Neuronal stem cell (in vitro differentiated cells): ENCODE results near the gene ARHGEF7.

Experiments
- DNase-seq: peaks from one replicate; pipeline ENCODE4 v3.0.0-alpha.2; 2013; ENCODE audit warnings: low spot score
- H2AFZ ChIP-seq: one replicate; pipeline ENCODE4 v1.6.1; 2013; ENCODE audit warnings: mild to moderate bottlenecking, low read length, inconsistent platforms
- H2AK5ac ChIP-seq: 2 replicates; pipeline ENCODE4 v1.6.1; 2013; ENCODE audit warnings: low read depth, mild to moderate bottlenecking, inconsistent platforms, low read length, moderate library complexity, mixed read lengths
- H2BK120ac ChIP-seq: 2 replicates; pipeline ENCODE4 v1.6.1; 2013; ENCODE audit warnings: low read depth, mild to moderate bottlenecking, inconsistent platforms, low read length, moderate library complexity, mixed read lengths
- H2BK12ac ChIP-seq: one replicate; pipeline ENCODE4 v1.6.1; 2013; ENCODE audit warnings: low read length, inconsistent platforms
- H2BK15ac ChIP-seq: 2 replicates; pipeline ENCODE4 v1.6.1; 2013; ENCODE audit warnings: mild to moderate bottlenecking, low read length, inconsistent platforms, mixed read lengths
- H2BK5ac ChIP-seq: one replicate; pipeline ENCODE4 v1.6.1; 2013; ENCODE audit warnings: inconsistent platforms, mild to moderate bottlenecking, low read length, moderate library complexity
- H3K14ac ChIP-seq: one replicate; pipeline ENCODE4 v1.6.1; 2013; ENCODE audit warnings: low read length, inconsistent platforms
- H3K18ac ChIP-seq: 2 replicates; pipeline ENCODE4 v1.6.1; 2013; ENCODE audit warnings: low read length, inconsistent platforms
- H3K23ac ChIP-seq: 2 replicates; pipeline ENCODE4 v1.6.1; 2013; ENCODE audit warnings: low read depth, mild to moderate bottlenecking, mixed read lengths, low read length, inconsistent platforms; ENCODE audit not compliant: poor library complexity
- H3K27ac ChIP-seq: replicated peaks from 3 replicates; pipeline ENCODE4 v1.5.1; 2013; ENCODE audit warnings: low read length, inconsistent platforms
- H3K27me3 ChIP-seq, 3 experiments: 2 replicates each; pipeline ENCODE4 v1.6.1; 2013; ENCODE audit warnings: low read length in 3 of 3, mild to moderate bottlenecking in 2 of 3, inconsistent platforms in 1 of 3, low read depth in 1 of 3, mixed read lengths in 1 of 3, moderate library complexity in 1 of 3; ENCODE audit not compliant: control insufficient read depth in 3 of 3, insufficient read depth in 3 of 3
- H3K36me3 ChIP-seq, 2 donors: replicated peaks in 1 of 2; 2 replicates each; pipeline ENCODE4 v1.6.1; 2013; ENCODE audit warnings: low read length in 2 of 2; ENCODE audit not compliant: control insufficient read depth in 2 of 2, insufficient read depth in 2 of 2
- H3K4ac ChIP-seq: 2 replicates; pipeline ENCODE4 v1.6.1; 2013; ENCODE audit warnings: inconsistent platforms, mild to moderate bottlenecking, low read length, moderate library complexity
- H3K4me1 ChIP-seq, 2 donors: 1 replicate in 1 of 2; 2 replicates in 1 of 2; pipeline ENCODE4 v1.6.1; 2013; ENCODE audit warnings: low read length in 2 of 2, low read depth in 1 of 2; ENCODE audit not compliant: control insufficient read depth in 2 of 2, insufficient read depth in 1 of 2
- H3K4me2 ChIP-seq: one replicate; pipeline ENCODE4 v1.6.1; 2013; ENCODE audit warnings: mild to moderate bottlenecking, low read length, inconsistent platforms; ENCODE audit not compliant: insufficient read depth, poor library complexity, severe bottlenecking
- H3K4me3 ChIP-seq, 2 donors: 2 replicates each; pipeline ENCODE4 v1.5.1; 2013; ENCODE audit warnings: low read length in 2 of 2, mild to moderate bottlenecking in 2 of 2, inconsistent platforms in 1 of 2, moderate library complexity in 1 of 2
- H3K79me1 ChIP-seq: one replicate; pipeline ENCODE4 v1.6.1; 2013; ENCODE audit warnings: low read depth, mild to moderate bottlenecking, inconsistent platforms, low read length, moderate library complexity
- H3K9ac ChIP-seq: one replicate; pipeline ENCODE4 v1.6.1; 2013; ENCODE audit warnings: mild to moderate bottlenecking, low read depth, low read length, inconsistent platforms; ENCODE audit not compliant: poor library complexity
- H3K9me3 ChIP-seq, 2 donors: replicated peaks in 1 of 2; 2 replicates each; pipeline versions ENCODE3 to v1.6.1; 2013; ENCODE audit warnings: low read length in 2 of 2, mild to moderate bottlenecking in 2 of 2, inconsistent platforms in 1 of 2, low read depth in 1 of 2, mixed read lengths in 1 of 2, moderate library complexity in 1 of 2; ENCODE audit not compliant: control insufficient read depth in 2 of 2, insufficient read depth in 1 of 2
- H4K8ac ChIP-seq: one replicate; pipeline ENCODE4 v1.6.1; 2013; ENCODE audit warnings: low read depth, mild to moderate bottlenecking, inconsistent platforms, low read length, moderate library complexity
- H4K91ac ChIP-seq: one replicate; pipeline ENCODE4 v1.6.1; 2013; ENCODE audit warnings: low read length, low read depth, mild to moderate bottlenecking, inconsistent platforms; ENCODE audit not compliant: poor library complexity
- WGBS, 2 donors: extraction: QIAGEN DNeasy Blood & Tissue Kit; methylation state at CpG; one replicate each; pipeline ENCODE4 v1.1.7; 2013; ENCODE audit warnings: missing lambda C conversion rate in 2 of 2, mixed read lengths in 1 of 2; ENCODE audit not compliant: insufficient read length in 2 of 2, insufficient replicate concordance in 1 of 2; ENCODE audit errors: extremely low coverage in 2 of 2; 5-methylcytosine and 5-hydroxymethylcytosine counted together

The ARHGEF7 gene

DNA sequence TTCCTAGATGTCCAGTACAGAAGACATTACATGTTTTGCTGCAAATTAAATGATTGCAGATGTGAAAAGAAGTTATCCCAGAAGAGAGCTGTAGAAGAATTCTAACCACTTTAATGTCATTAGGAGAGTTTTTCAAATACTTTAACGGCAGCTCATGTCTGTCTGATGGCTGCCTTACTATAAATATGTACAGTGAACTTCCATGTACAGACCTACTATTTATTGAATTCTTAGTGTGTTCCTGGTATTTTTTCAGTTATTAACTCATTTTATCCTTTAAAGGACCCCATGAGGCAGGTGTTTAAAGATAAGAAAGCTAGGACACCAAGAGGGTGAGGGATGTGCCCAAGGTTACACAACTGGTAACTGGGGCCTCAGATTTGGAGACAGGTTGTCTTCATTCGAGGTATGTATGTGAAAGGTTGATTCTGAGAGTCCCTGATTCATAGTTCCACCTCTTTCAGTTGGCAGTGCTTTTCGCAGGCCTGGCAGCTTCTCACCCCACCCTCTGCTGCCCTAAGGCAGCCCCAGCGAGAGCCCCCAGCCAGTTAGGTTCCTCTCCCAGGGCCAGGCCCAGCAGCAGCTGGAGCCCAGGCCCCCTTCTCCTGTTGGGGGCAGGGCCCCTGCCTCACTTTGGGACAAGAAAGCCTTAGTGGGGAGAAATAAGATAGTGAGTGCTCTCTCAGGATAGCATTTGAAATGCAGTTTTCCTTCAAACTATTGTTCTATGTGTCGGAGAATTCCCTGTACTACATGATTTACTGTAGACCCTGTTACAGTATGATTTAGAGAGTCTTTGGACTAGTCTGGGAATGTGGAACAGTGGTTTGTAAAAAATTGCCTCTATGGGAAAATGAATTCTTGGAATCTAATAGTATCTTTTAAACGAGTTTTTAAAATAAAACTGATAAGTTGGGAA lies 137.6 kb downstream of the ARHGEF7 start:
- no peak overlapping the region for H4K8ac ChIP-seq

DNA sequence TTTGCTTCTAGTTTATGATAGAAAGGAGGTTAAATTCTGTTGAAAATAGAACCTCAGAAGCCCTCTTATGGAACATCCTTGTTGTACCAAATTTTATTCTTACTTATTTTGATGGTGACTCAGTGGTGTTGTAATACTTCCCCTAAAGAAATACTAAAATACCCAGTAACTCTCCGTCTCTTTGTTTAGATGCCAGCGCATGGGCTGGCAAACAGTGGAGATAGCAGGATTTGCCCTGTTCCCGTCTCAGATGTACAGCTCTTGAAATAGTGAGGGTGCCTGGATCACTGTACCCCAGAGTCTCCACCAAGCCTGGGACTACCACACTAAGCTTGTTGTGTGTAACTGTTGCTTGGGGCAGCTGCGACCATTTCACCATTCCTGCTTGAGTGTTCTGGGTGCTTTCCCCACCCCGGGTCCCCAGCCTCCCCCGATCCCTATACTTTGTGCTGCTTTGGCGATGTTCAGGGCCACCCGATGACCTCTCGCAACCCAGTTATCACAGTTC lies 138.3 kb downstream of the ARHGEF7 start:
- DNase-seq = no peak
- Histone ChIP-seq H2AFZ (no peak overlapping the region), H3K4ac (no peak overlapping the region), H3K27ac (no peak overlapping the region), H2AK5ac (no peak overlapping the region), H3K9ac (no peak overlapping the region), H3K4me1 (peaks cover 0 to 10% of the 10 kb centered on the region in 2 donors), H2BK12ac (no peak overlapping the region), H3K23ac (no peak overlapping the region), H3K4me3 (no peak overlapping the region), H3K18ac (no peak overlapping the region), H3K14ac (no peak overlapping the region), H3K9me3 (peaks cover 1 to 7% of the 10 kb centered on the region in 2 donors), H3K36me3 (peaks cover 11 to 79% of the 10 kb centered on the region in 2 donors), H3K4me2 (no peak overlapping the region), H2BK5ac (no peak overlapping the region), H4K8ac (no peak overlapping the region), H2BK120ac (no peak overlapping the region), H3K79me1 (no peaks in the 10 kb centered on the region), H4K91ac (no peak overlapping the region), H3K27me3 (no peaks in the 10 kb centered on the region), H2BK15ac (no peak overlapping the region)
- WGBS, 2 donors = no CpG with 5 or more reads among the region's 9 CpGs

More for the DNA sequence above, 137.6 kb downstream of the ARHGEF7 start:
- Histone ChIP-seq H3K4ac (no peak overlapping the region), H3K79me1 (no peaks in the 10 kb centered on the region), H3K27ac (no peak overlapping the region), H2BK5ac (no peak overlapping the region), H3K4me1 (peaks cover 0 to 10% of the 10 kb centered on the region in 2 donors), H3K23ac (no peak overlapping the region), H3K36me3 (peaks cover 7 to 79% of the 10 kb centered on the region in 2 donors), H2BK120ac (no peak overlapping the region), H3K18ac (no peak overlapping the region), H4K91ac (no peak overlapping the region), H3K9ac (no peak overlapping the region), H2BK15ac (no peak overlapping the region), H3K4me3 (no peak overlapping the region), H2BK12ac (no peak overlapping the region), H3K14ac (no peak overlapping the region), H3K9me3 (peaks cover 0 to 4% of the 10 kb centered on the region in 2 donors), H3K4me2 (no peak overlapping the region), H3K27me3 (no peaks in the 10 kb centered on the region), H2AFZ (no peak overlapping the region), H2AK5ac (no peak overlapping the region)
- DNase-seq = no peak
- WGBS, 2 donors = no CpG with 5 or more reads among the region's 6 CpGs

DNA sequence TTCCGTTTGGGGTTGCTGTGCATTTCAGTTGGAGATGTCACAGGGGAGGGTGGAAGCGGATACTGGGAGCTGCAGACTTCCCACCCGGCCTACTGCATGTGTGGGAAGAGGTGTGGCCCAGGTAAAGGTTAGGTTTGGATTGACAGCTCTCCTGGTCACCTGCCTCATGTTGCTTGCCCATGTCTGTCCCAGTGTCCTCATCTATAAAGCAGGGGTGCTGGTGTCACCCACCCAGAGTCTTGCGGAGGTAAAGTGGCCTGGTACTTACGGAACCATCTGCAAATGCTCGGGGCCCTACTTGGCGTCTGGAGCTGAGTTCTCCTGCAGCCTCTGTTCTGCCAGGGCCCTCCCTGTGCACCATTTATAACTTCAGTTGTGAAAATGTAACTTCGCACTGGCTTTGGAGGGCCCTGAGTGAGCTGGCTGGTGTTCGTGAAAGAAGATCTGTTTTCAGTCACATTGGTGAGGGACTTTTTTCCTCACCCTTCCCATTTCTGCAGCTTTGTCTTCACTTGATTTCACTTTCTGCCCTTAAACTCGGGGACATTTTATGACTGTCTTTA lies 140.2 kb downstream of the ARHGEF7 start:
- H4K91ac ChIP-seq = no peak overlapping the region
- H3K4ac ChIP-seq = no peak overlapping the region
- no peak overlapping the region for H3K9ac ChIP-seq
- H3K4me3 ChIP-seq = no peak overlapping the region
- H3K23ac ChIP-seq = no peak overlapping the region
- H2AFZ ChIP-seq = no peak overlapping the region
- no peaks in the 10 kb centered on the region for H3K27me3 ChIP-seq
- no peaks in the 10 kb centered on the region for H3K79me1 ChIP-seq
- H3K14ac ChIP-seq = no peak overlapping the region
- H3K36me3 ChIP-seq = peaks cover 20 to 81% of the 10 kb centered on the region in 2 donors
- no peak for DNase-seq
- no peak overlapping the region for H2AK5ac ChIP-seq
- H2BK120ac ChIP-seq = no peak overlapping the region
- no peak overlapping the region for H3K18ac ChIP-seq
- WGBS, 2 donors = no CpG with 5 or more reads among the region's 10 CpGs
- H2BK15ac ChIP-seq = no peak overlapping the region
- H3K4me1 ChIP-seq = peaks cover 0 to 2% of the 10 kb centered on the region in 2 donors
- H3K4me2 ChIP-seq = no peak overlapping the region
- no peak overlapping the region for H2BK5ac ChIP-seq
- no peak overlapping the region for H4K8ac ChIP-seq
- no peak overlapping the region for H2BK12ac ChIP-seq
- peaks cover 10 to 26% of the 10 kb centered on the region in 2 donors for H3K9me3 ChIP-seq
- no peak overlapping the region for H3K27ac ChIP-seq

DNA sequence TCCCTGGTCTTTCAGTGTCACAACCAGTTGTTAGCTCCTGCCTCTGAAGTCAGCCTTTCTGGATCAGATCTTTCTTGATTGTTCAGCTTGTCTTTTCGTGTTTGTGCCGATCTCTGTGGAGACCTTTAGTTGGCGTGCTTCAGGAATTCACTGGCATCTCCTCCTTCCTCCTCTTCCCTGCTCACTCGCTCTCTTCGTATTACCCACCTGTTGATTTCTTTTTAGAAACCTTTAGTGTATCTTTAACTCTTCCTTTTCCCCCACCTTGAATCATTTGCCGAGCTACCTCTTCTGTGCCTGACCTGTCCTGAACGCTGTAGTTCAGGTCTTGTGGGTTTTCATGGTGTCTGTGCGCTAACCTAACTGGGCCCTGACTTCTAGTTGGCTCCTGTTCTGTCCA lies 141.3 kb downstream of the ARHGEF7 start:
- H3K27ac ChIP-seq = no peak overlapping the region
- no peak overlapping the region for H2AFZ ChIP-seq
- no peak overlapping the region for H2AK5ac ChIP-seq
- H4K91ac ChIP-seq = no peak overlapping the region
- H3K4me3 ChIP-seq = no peak overlapping the region
- H3K36me3 ChIP-seq = peaks cover 20 to 70% of the 10 kb centered on the region in 2 donors
- no peak overlapping the region for H3K4ac ChIP-seq
- H3K27me3 ChIP-seq = no peaks in the 10 kb centered on the region
- H3K23ac ChIP-seq = no peak overlapping the region
- no peak overlapping the region for H2BK12ac ChIP-seq
- no peak overlapping the region for H3K14ac ChIP-seq
- H2BK120ac ChIP-seq = no peak overlapping the region
- WGBS, 2 donors = no CpG with 5 or more reads among the region's 8 CpGs
- H3K4me2 ChIP-seq = no peak overlapping the region
- H2BK15ac ChIP-seq = no peak overlapping the region
- H2BK5ac ChIP-seq = no peak overlapping the region
- peaks cover 0 to 2% of the 10 kb centered on the region in 2 donors for H3K4me1 ChIP-seq
- no peak for DNase-seq
- H3K9me3 ChIP-seq = peaks cover 10 to 35% of the 10 kb centered on the region in 2 donors
- H3K9ac ChIP-seq = no peak overlapping the region
- H3K79me1 ChIP-seq = no peaks in the 10 kb centered on the region
- H4K8ac ChIP-seq = no peak overlapping the region
- H3K18ac ChIP-seq = no peak overlapping the region
